ENCODE data around the gene CLMP.
A peak's percentile ranks its signal among the peaks of the same experiment; 100 is the strongest.
"Not testable (repeated sequence)": the region's sequence is repeated elsewhere in the genome, so short reads cannot be mapped to it uniquely, and the experiment has no call there.

The CLMP gene

GRCh38 chr11:123129920-123130319, 65.1 kb downstream of the CLMP start:
- DNase-seq, result no peak

GRCh38 chr11:123125169-123125568, 69.9 kb downstream of the CLMP start:
- no peak for DNase-seq

- DNase-seq, result no peak
These were observed 72.2 kb downstream of the CLMP start for GRCh38 chr11:123122852-123123251.

- no peak for DNase-seq
These were observed 72.7 kb downstream of the CLMP start for GRCh38 chr11:123122341-123122740.

- no peak for DNase-seq
These were observed 78.6 kb downstream of the CLMP start for GRCh38 chr11:123116486-123116885.

GRCh38 chr11:123111465-123111864, 83.6 kb downstream of the CLMP start:
- DNase-seq, result peak; percentile 26

GRCh38 chr11:123110397-123110796, 84.7 kb downstream of the CLMP start:
- DNase-seq, result no peak

GRCh38 chr11:123107945-123108495, 87.0 kb downstream of the CLMP start:
- DNase-seq, result no peak

- no peak for DNase-seq
These were observed 90.4 kb downstream of the CLMP start for GRCh38 chr11:123104697-123105096.

- peak; percentile 11 for DNase-seq
These were observed 91.6 kb downstream of the CLMP start for GRCh38 chr11:123103326-123103980.

GRCh38 chr11:123100379-123101085, 94.5 kb downstream of the CLMP start:
- DNase-seq, result no peak

GRCh38 chr11:123098990-123099389, 96.1 kb downstream of the CLMP start:
- no peak for DNase-seq

GRCh38 chr11:123093739-123094138, 101.3 kb downstream of the CLMP start:
- no peak for DNase-seq

GRCh38 chr11:123091506-123091905, 103.5 kb downstream of the CLMP start:
- DNase-seq, result no peak

- DNase-seq, result not testable (repeated sequence)
These were observed 104.9 kb downstream of the CLMP start for GRCh38 chr11:123090168-123090567.

GRCh38 chr11:123088896-123089295, 106.2 kb downstream of the CLMP start:
- DNase-seq, result not testable (repeated sequence)

- not testable (repeated sequence) for DNase-seq
These were observed 107.4 kb downstream of the CLMP start for GRCh38 chr11:123087657-123088056.

GRCh38 chr11:123086305-123086704, 108.7 kb downstream of the CLMP start:
- no peak for DNase-seq

GRCh38 chr11:123085497-123085896, 109.6 kb downstream of the CLMP start:
- DNase-seq, result no peak

- DNase-seq, result no peak
These were observed 110.6 kb downstream of the CLMP start for GRCh38 chr11:123084454-123084853.

GRCh38 chr11:123083623-123084029, 111.4 kb downstream of the CLMP start:
- no peak for DNase-seq

GRCh38 chr11:123082977-123083376, 112.1 kb downstream of the CLMP start:
- DNase-seq, result no peak

GRCh38 chr11:123080015-123080414, 115.0 kb downstream of the CLMP start:
- no peak for DNase-seq

GRCh38 chr11:123076484-123076883, 118.6 kb downstream of the CLMP start:
- no peak for DNase-seq

All from NCI-H510A treated with DMSO at 0.1 percent for 48 hours (cell line).